KMS-11 (cell line): ENCODE measurements around the gene ANO6.

Source experiments
- H2AFZ ChIP-seq: fragments of 200-600 bp; sonication (generic); 2 replicates; pipeline ENCODE4 v1.6.1; 2016; ENCODE audit warnings: antibody characterized with exemption, mixed run types, low read depth
- H3K27ac ChIP-seq: fragments of 200-600 bp; sonication (generic); 2 replicates; pipeline ENCODE4 v1.6.1; 2016; ENCODE audit warnings: mild to moderate bottlenecking, mixed run types
- H3K27me3 ChIP-seq: fragments of 200-600 bp; sonication (generic); 2 replicates; pipeline ENCODE4 v1.6.1; 2017; ENCODE audit warnings: mild to moderate bottlenecking, low read depth, mixed run types, moderate library complexity; ENCODE audit not compliant: insufficient read depth
- H3K36me3 ChIP-seq: fragments of 200-600 bp; sonication (generic); 2 replicates; pipeline ENCODE4 v1.6.1; 2017; ENCODE audit warnings: mild to moderate bottlenecking, mixed run types; ENCODE audit not compliant: insufficient read depth
- H3K4me1 ChIP-seq: fragments of 200-600 bp; sonication (generic); 2 replicates; pipeline ENCODE4 v1.6.1; 2016; ENCODE audit warnings: mild to moderate bottlenecking, low read depth, mixed run types; ENCODE audit not compliant: poor library complexity, severe bottlenecking
- H3K4me2 ChIP-seq: fragments of 200-600 bp; sonication (generic); 2 replicates; pipeline ENCODE4 v1.7.0; 2016; ENCODE audit warnings: mild to moderate bottlenecking, mixed run types
- H3K4me3 ChIP-seq: fragments of 200-600 bp; sonication (generic); IDR thresholded peaks from 2 replicates; pipeline ENCODE4 v1.6.1; 2017; ENCODE audit warnings: low read depth, low read length, mixed read lengths; ENCODE audit not compliant: insufficient read depth
- H3K79me2 ChIP-seq: fragments of 200-600 bp; sonication (generic); 2 replicates; pipeline ENCODE4 v1.6.1; 2016; ENCODE audit warnings: low read depth, mixed run types; ENCODE audit not compliant: insufficient read depth
- H3K9ac ChIP-seq: fragments of 200-600 bp; sonication (generic); 2 replicates; pipeline ENCODE4 v1.6.1; 2016; ENCODE audit warnings: mild to moderate bottlenecking, mixed run types
- H4K20me1 ChIP-seq: fragments of 200-600 bp; sonication (generic); 2 replicates; pipeline ENCODE4 v1.6.1; 2016; ENCODE audit warnings: mild to moderate bottlenecking, mixed run types; ENCODE audit not compliant: insufficient read depth
- CTCF ChIP-seq: fragments of 200-600 bp; sonication (generic); conservative IDR thresholded peaks from 2 replicates; pipeline ENCODE4 v1.6.1; 2017; ENCODE audit warnings: low read depth, mild to moderate bottlenecking, antibody characterized with exemption, low read length, moderate library complexity, mixed read lengths

Gene ANO6

GRCh38 chr12:45184147-45184963 is 31.5 kb upstream of the ANO6 start:
- H2AFZ ChIP-seq = no peak overlapping the region
- no peaks in the 10 kb centered on the region for H3K36me3 ChIP-seq
- peaks cover 16% of the 10 kb centered on the region for H3K4me1 ChIP-seq
- no peaks in the 10 kb centered on the region for H4K20me1 ChIP-seq
- no peak overlapping the region for H3K27ac ChIP-seq
- no peaks in the 10 kb centered on the region for H3K79me2 ChIP-seq
- no peak overlapping the region for H3K9ac ChIP-seq
- H3K4me2 ChIP-seq = no peak overlapping the region
- no peak overlapping the region for H3K4me3 ChIP-seq
- no peaks in the 10 kb centered on the region for H3K27me3 ChIP-seq
- TF ChIP-seq CTCF = no peak

- H3K4me3 ChIP-seq = no peak overlapping the region
- H4K20me1 ChIP-seq = no peaks in the 10 kb centered on the region
- H3K4me1 ChIP-seq = no peaks in the 10 kb centered on the region
- no peak overlapping the region for H3K27ac ChIP-seq
- H2AFZ ChIP-seq = no peak overlapping the region
- H3K4me2 ChIP-seq = no peak overlapping the region
- no peaks in the 10 kb centered on the region for H3K79me2 ChIP-seq
- TF ChIP-seq CTCF = no peak
- H3K9ac ChIP-seq = no peak overlapping the region
- no peaks in the 10 kb centered on the region for H3K36me3 ChIP-seq
- H3K27me3 ChIP-seq = no peaks in the 10 kb centered on the region
These were observed 29.1 kb upstream of the ANO6 start for GRCh38 chr12:45186762-45187161.

- no peak overlapping the region for H3K27ac ChIP-seq
- no peaks in the 10 kb centered on the region for H3K27me3 ChIP-seq
- TF ChIP-seq CTCF = no peak
- no peaks in the 10 kb centered on the region for H3K4me1 ChIP-seq
- no peak overlapping the region for H3K4me2 ChIP-seq
- no peak overlapping the region for H3K4me3 ChIP-seq
- no peaks in the 10 kb centered on the region for H3K36me3 ChIP-seq
- H4K20me1 ChIP-seq = no peaks in the 10 kb centered on the region
- no peaks in the 10 kb centered on the region for H3K79me2 ChIP-seq
- H2AFZ ChIP-seq = no peak overlapping the region
- no peak overlapping the region for H3K9ac ChIP-seq
These were observed 26.0 kb upstream of the ANO6 start for GRCh38 chr12:45189766-45190403.

- H2AFZ ChIP-seq = no peak overlapping the region
- TF ChIP-seq CTCF = no peak
- H3K4me3 ChIP-seq = no peak overlapping the region
- no peaks in the 10 kb centered on the region for H3K4me1 ChIP-seq
- no peaks in the 10 kb centered on the region for H3K27me3 ChIP-seq
- no peaks in the 10 kb centered on the region for H4K20me1 ChIP-seq
- no peaks in the 10 kb centered on the region for H3K36me3 ChIP-seq
- H3K79me2 ChIP-seq = no peaks in the 10 kb centered on the region
- H3K9ac ChIP-seq = no peak overlapping the region
- H3K4me2 ChIP-seq = no peak overlapping the region
- no peak overlapping the region for H3K27ac ChIP-seq
These were observed 24.7 kb upstream of the ANO6 start for GRCh38 chr12:45191239-45191638.
